MCF 10A (cell line): ENCODE results near the gene SLC5A8. TPM values are rescaled to one million over a fixed set of nuclear protein-coding genes. Genes with fewer than 3 reads are reported as not detected.

Experiments used
- BruUV-seq: library from RNA; stranded (reverse); fragments of 400-500 nt; replicated peaks from 2 replicates; lab custom pipeline; 2021; lab: Mats Ljungman, UMichigan
- CTCF ChIA-PET: fragments of 300-600 bp; sonication (Branson Sonifier 250); formaldehyde crosslinking; extraction: SDS; loops from one replicate; lab custom pipeline; 2021; ENCODE audit warnings: antibody characterized with exemption, inconsistent platforms; lab: Yijun Ruan, JAX
- POLR2A ChIA-PET: fragments of 300-600, 350-650 bp; sonication (Branson Sonifier 250); formaldehyde crosslinking; extraction: SDS; loops from one replicate; lab custom pipeline; 2020; ENCODE audit warnings: antibody characterized with exemption, inconsistent platforms; lab: Yijun Ruan, JAX
- DNase-seq: peaks from one replicate; pipeline ENCODE4 v3.0.0-alpha.2; 2018; ENCODE audit not compliant: unreplicated experiment
- H3K27ac Mint-ChIP-seq: one replicate; pipeline ENCODE4 v1.8.0; 2022; ENCODE audit warnings: mild to moderate bottlenecking, low read depth, mixed read lengths; ENCODE audit not compliant: unreplicated experiment
- H3K27me3 Mint-ChIP-seq: one replicate; pipeline ENCODE4 v1.8.0; 2022; ENCODE audit warnings: mixed read lengths; ENCODE audit not compliant: insufficient read depth, unreplicated experiment
- H3K36me3 Mint-ChIP-seq: one replicate; pipeline ENCODE4 v1.8.0; 2022; ENCODE audit warnings: mild to moderate bottlenecking, moderate library complexity, mixed read lengths; ENCODE audit not compliant: insufficient read depth, unreplicated experiment
- H3K4me1 Mint-ChIP-seq: one replicate; pipeline ENCODE4 v1.8.0; 2022; ENCODE audit warnings: mixed read lengths; ENCODE audit not compliant: insufficient read depth, unreplicated experiment
- H3K4me3 Mint-ChIP-seq: one replicate; pipeline ENCODE4 v1.8.0; 2022; ENCODE audit warnings: mild to moderate bottlenecking, moderate library complexity, mixed read lengths; ENCODE audit not compliant: unreplicated experiment
- H3K9me3 Mint-ChIP-seq: one replicate; pipeline ENCODE4 v1.8.0; 2022; ENCODE audit warnings: mixed read lengths; ENCODE audit not compliant: unreplicated experiment
- CTCF ChIP-seq: fragments of 200-600 bp; IDR thresholded peaks from one replicate; pipeline ENCODE4 v1.8.0; 2022; ENCODE audit warnings: antibody characterized with exemption, mild to moderate bottlenecking; ENCODE audit not compliant: unreplicated experiment
- intact Hi-C: fragments of 100-400 bp; cut with micrococcal nuclease; formaldehyde crosslinking; loops from 2 replicates; pipeline ENCODE4 v1.14.1; 2022
- total RNA-seq: library from RNA; stranded (reverse); gene quantifications from 2 replicates; pipeline ENCODE4 v1.2.3, GENCODE V29; 2022

Gene SLC5A8
- total RNA-seq, 1 experiment from 2014 or later: not detected

GRCh38 chr12:101110866-101111265, 99.2 kb downstream of the SLC5A8 start:
- Mint-ChIP-seq H3K4me1 (no peaks in the 10 kb centered on the region), H3K4me3 (no peak overlapping the region), H3K27ac (no peak overlapping the region), H3K9me3 (no peaks in the 10 kb centered on the region), H3K27me3 (no peaks in the 10 kb centered on the region), H3K36me3 (no peaks in the 10 kb centered on the region)
- no peak for DNase-seq
- no peak for TF ChIP-seq CTCF
- POLR2A ChIA-PET: no interaction called here
- no TSS peak for BruUV-seq
- intact Hi-C loops: no loop called here
- CTCF ChIA-PET: no interaction called here

- BruUV-seq: no TSS peak
- no peak for DNase-seq
- Mint-ChIP-seq H3K27ac (no peak overlapping the region), H3K9me3 (no peaks in the 10 kb centered on the region), H3K4me3 (no peak overlapping the region), H3K4me1 (no peaks in the 10 kb centered on the region), H3K36me3 (no peaks in the 10 kb centered on the region), H3K27me3 (no peaks in the 10 kb centered on the region)
- CTCF ChIA-PET: no interaction called here
- intact Hi-C loops: no loop called here
- POLR2A ChIA-PET: interaction anchor here (0.6 kb wide), 1 partner anchor 180 kb away, joined by 5 read pairs; no protein-coding TSS in a partner anchor
- TF ChIP-seq CTCF: no peak
These were observed 101.9 kb downstream of the SLC5A8 start for GRCh38 chr12:101108130-101108529.

- no peak overlapping the region for H3K4me3 Mint-ChIP-seq
- POLR2A ChIA-PET: no interaction called here
- no peaks in the 10 kb centered on the region for H3K9me3 Mint-ChIP-seq
- no peaks in the 10 kb centered on the region for H3K27me3 Mint-ChIP-seq
- DNase-seq: no peak
- no peaks in the 10 kb centered on the region for H3K36me3 Mint-ChIP-seq
- H3K4me1 Mint-ChIP-seq: no peaks in the 10 kb centered on the region
- BruUV-seq: no TSS peak
- CTCF ChIA-PET: no interaction called here
- intact Hi-C loops: no loop called here
- no peak for TF ChIP-seq CTCF
- no peak overlapping the region for H3K27ac Mint-ChIP-seq
These were observed 102.8 kb downstream of the SLC5A8 start for GRCh38 chr12:101107032-101107763.

Other genes starting within 250 kb of the SLC5A8 start
- 10.0 and 15.0 TPM in 2 replicates for gene UTP20, start 69.9 kb upstream of the SLC5A8 start, total RNA-seq
- 112 and 175 TPM in 2 replicates for gene ARL1, start 197.5 kb upstream of the SLC5A8 start, total RNA-seq